ENCODE measurements around the gene TRNAU1AP.

DNA sequence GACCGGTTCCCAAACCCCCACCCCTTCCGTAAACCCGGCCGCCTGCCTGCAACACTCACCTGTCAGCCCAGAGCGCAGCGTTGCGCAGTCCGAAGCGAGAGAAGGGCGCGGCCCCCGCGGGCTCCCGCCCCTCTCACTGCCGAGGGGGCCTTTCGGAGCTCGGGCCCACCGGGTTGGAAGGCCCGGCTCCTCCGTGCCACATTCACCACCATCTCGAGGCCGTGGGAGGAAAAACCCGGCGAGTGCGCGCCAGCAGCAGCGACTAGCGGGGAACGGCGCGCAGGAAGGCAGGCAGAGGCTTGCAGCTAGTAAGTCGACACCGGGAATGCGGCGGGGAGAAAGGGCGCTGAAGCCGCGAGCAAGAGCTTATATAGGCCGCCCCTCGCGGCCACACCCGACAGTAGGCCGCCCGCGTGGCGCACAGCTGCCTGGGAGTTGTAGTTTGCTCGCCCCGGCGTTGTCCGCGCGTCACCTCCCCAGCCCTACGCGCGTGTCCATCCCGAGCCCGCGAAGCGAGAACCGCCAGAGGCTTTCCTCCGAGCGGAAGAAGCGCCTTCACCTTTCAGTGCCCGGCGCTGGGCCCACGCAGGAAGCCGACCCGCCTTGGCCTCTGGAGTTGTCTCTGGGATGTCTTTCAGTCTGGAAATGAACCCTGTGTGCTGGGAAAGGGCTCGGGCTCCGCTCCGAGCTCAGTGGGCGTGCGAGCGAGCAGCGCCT, 28.8 kb downstream of the TRNAU1AP start:
- TF ChIP-seq, protein P1, sequence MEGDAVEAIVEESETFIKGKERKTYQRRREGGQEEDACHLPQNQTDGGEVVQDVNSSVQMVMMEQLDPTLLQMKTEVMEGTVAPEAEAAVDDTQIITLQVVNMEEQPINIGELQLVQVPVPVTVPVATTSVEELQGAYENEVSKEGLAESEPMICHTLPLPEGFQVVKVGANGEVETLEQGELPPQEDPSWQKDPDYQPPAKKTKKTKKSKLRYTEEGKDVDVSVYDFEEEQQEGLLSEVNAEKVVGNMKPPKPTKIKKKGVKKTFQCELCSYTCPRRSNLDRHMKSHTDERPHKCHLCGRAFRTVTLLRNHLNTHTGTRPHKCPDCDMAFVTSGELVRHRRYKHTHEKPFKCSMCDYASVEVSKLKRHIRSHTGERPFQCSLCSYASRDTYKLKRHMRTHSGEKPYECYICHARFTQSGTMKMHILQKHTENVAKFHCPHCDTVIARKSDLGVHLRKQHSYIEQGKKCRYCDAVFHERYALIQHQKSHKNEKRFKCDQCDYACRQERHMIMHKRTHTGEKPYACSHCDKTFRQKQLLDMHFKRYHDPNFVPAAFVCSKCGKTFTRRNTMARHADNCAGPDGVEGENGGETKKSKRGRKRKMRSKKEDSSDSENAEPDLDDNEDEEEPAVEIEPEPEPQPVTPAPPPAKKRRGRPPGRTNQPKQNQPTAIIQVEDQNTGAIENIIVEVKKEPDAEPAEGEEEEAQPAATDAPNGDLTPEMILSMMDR (IDR thresholded peaks at IDR 0.05) = peak in 2 of 5 experiments; percentile 27 to 44
- TF ChIP-seq POLR2AphosphoS5 (IDR thresholded peaks at IDR 0.05) (peak; percentile 97 to 100 (median 99)), POLR2A (IDR thresholded peaks at IDR 0.05) (peak; percentile 99), EP300 (IDR thresholded peaks at IDR 0.05; ENCODE audit: low read depth) (no peak)

Data from transverse colon (tissue), 4 donors.